Measurements from ENCODE around the gene SLC7A4.

- TF ChIP-seq CTCF (conservative IDR thresholded peaks at IDR 0.05; ENCODE audit: low read length) (no peak), EZH2phosphoT487 (IDR thresholded peaks at IDR 0.05; ENCODE audit: borderline replicate concordance, low read depth, low read length) (no peak)
Measured at GRCh38 chr22:20995329-20996030, 36.9 kb downstream of the SLC7A4 start.

Data from OCI-LY7 (cell line).